GM21447 (cell line): ENCODE measurements around the gene ZNF397.

ENCODE experiments used
- ATAC-seq: cut with Tn5 transposase; IDR thresholded peaks from one replicate; pipeline ENCODE4 v1.9.1; 2021; ENCODE audit not compliant: unreplicated experiment

Gene ZNF397

DNA sequence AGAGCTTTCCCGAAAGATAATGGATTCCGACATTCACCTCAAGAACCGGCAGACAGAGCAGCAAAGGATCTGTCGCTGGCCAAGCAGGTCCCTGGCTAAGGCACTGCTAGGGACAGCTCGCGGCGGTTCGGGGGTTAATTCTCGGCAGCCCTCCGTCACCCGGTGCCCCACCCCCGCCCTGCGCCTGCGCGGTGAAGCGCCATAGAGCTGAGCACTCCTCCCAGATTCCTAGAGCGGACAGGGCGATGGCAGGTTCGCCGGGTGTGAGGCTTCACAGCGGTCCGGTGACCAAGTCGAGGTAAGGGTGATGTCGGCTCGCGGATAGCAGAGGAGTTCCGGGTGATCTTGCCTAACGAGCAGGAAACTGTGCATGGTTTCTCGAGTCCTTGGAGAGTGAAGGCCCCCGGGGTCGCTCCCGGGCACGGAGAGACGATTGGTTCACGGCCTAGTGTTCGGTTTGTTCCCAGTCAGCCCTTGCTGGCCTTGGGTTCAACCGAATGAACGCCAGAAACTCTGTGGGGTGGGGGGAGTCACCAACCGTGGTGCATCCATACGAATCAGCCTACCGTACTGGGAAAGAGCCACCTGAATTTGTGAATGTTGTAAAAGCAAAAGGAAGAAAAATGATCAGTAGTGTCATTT is 49.4 kb downstream of the ZNF397 start, which contains the start of gene ZSCAN30:
TSS of gene ZSCAN30 (minus strand) at position 136 of the 642 bp plus-strand sequence. CDS start 25,877 bp downstream, outside the sequence.
- ATAC-seq = peak; percentile 94

DNA sequence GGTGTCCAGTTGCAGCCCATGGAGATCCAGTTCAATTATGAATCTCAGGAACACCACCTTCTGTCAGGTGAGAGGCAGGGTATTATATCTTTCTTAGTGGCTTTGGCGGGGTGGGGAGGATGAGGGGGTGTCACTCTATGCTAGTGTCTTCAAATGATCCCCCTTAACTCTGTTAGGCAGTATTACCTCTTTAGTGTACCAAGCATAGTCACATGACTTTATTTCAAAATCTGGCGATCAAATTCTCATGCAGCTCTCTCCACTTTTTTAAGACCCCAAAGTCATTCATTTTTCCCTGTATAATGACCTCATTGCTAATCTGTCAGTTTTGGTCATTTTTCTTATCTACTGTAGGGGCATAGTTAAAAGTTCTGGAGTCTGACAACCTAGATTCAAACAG is 50.3 kb downstream of the ZNF397 start:
- no peak for ATAC-seq

DNA sequence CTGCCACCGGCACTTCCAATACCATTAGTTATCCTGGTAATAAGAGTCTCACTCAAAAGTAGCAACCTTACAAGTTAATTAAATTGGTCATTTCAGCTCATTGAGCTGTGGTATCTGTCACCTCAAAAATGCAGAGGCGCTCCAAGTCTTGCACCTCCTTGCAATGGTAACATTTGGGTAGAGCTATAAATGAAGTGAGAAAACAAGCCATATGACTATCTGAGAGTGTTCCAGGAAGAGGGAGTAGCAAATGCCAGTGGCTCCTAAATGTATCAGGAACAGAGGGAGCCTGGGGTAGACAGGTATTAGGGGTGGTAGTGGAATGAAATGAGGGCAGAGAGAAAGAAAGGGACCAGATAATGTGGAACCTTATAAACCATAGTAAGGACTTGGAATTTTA is 55.2 kb downstream of the ZNF397 start:
- ATAC-seq = no peak

DNA sequence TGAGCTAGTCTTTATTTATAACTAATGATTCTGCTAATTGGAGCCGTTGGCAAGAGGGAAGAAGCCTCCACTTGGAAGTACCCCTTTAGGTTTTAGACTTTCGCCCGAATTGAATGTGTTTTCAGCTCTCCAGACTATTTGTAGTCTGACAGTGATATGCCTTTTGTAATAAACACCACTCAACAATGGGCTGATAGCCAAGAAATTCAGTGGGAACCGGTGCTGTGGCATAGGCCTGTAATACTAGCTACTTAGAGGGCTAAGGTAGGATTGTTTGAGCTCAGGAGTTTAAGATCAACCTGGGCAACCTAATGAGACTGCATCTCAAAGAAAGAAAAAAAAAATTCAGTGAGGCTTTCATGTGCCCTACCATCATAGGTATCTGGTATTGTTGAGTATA is 62.8 kb downstream of the ZNF397 start:
- no peak for ATAC-seq

DNA sequence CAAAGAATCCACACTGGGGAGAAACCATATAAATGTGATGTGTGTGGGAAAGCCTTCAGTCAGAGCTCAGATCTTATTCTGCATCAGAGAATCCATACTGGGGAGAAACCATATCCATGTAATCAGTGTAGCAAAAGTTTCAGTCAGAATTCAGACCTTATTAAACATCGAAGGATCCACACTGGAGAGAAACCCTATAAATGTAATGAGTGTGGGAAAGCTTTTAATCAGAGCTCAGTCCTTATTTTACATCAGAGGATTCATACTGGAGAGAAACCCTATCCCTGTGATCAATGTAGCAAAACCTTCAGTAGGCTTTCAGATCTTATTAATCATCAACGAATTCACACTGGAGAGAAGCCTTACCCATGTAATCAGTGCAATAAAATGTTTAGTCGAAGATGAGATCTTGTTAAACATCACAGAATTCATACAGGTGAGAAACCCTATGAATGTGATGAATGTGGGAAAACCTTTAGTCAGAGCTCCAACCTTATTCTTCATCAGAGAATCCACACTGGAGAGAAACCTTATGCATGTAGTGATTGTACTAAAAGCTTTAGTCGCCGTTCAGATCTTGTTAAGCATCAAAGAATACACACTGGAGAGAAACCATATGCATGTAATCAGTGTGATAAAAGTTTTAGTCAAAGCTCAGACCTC is 65.9 kb downstream of the ZNF397 start:
- no peak for ATAC-seq
